HEK293 (cell line): ENCODE results near the gene GTF2I.
"Not testable (repeated sequence)": the region's sequence is repeated elsewhere in the genome, so short reads cannot be mapped to it uniquely, and the experiment has no call there.

Experiments
- CTCF ChIA-PET: fragments of 350-600 bp; formaldehyde crosslinking; extraction: SDS; loops from one replicate; lab custom pipeline; 2021; ENCODE audit warnings: antibody characterized with exemption; lab: Yijun Ruan, JAX
- POLR2A ChIA-PET: fragments of 300-600 bp; formaldehyde crosslinking; extraction: SDS; loops from one replicate; lab custom pipeline; 2020; ENCODE audit warnings: antibody characterized with exemption, inconsistent platforms; lab: Yijun Ruan, JAX
- H3K27ac ChIP-seq: fragments of 200-500 bp; sonication (Bioruptor generic); 2 replicates; pipeline ENCODE4 v1.5.1; 2014; ENCODE audit warnings: low read depth, low read length, control low read depth, inconsistent platforms; ENCODE audit errors: extremely low read depth
- H3K36me3 ChIP-seq, 2 experiments: fragments of 200-500 bp in 1 of 2; sonication (Bioruptor generic) in 1 of 2; 1 replicate in 1 of 2; 2 replicates in 1 of 2; pipeline ENCODE4 v1.5.1; 2014 to 2017; ENCODE audit warnings: inconsistent platforms in 2 of 2, low read length in 2 of 2; ENCODE audit not compliant: control insufficient read depth in 2 of 2, insufficient read depth in 1 of 2
- H3K4me1 ChIP-seq: fragments of 200-500 bp; sonication (Bioruptor generic); 2 replicates; pipeline ENCODE4 v1.5.1; 2014; ENCODE audit warnings: mild to moderate bottlenecking, low read length, inconsistent platforms; ENCODE audit not compliant: control insufficient read depth, insufficient read depth
- H3K4me3 ChIP-seq: 2 replicates; pipeline ENCODE4 v1.5.1; 2011; ENCODE audit warnings: low read depth, mild to moderate bottlenecking, control low read depth, low read length, moderate library complexity
- H3K9me3 ChIP-seq: fragments of 200-500 bp; sonication (Bioruptor generic); 2 replicates; pipeline ENCODE4 v1.5.1; 2014; ENCODE audit warnings: low read depth, low read length, inconsistent platforms; ENCODE audit not compliant: control insufficient read depth, insufficient read depth
- ELK4 ChIP-seq: IDR thresholded peaks from 2 replicates; pipeline ENCODE4 v1.6.1; 2011; ENCODE audit warnings: mild to moderate bottlenecking, low read depth, low read length, borderline replicate concordance
- GLI2 ChIP-seq: fragments of 450-650 bp; formaldehyde crosslinking; IDR thresholded peaks from 2 replicates; pipeline ENCODE4; 2017; ENCODE audit warnings: missing biosample characterization, missing genetic modification characterization, low read depth, borderline replicate concordance
- GLI4 ChIP-seq: fragments of 450-650 bp; formaldehyde crosslinking; IDR thresholded peaks from 2 replicates; pipeline ENCODE4 v1.5.1; 2016; ENCODE audit warnings: missing biosample characterization, missing genetic modification characterization
- KLF1 ChIP-seq: fragments of 450-650 bp; formaldehyde crosslinking; IDR thresholded peaks from 2 replicates; pipeline ENCODE4 v1.5.1; 2016; ENCODE audit warnings: missing biosample characterization, missing genetic modification characterization
- MZF1 ChIP-seq: fragments of 450-650 bp; formaldehyde crosslinking; IDR thresholded peaks from 2 replicates; pipeline ENCODE4 v1.5.1; 2017; ENCODE audit warnings: missing biosample characterization, missing genetic modification characterization, borderline replicate concordance
- RBAK ChIP-seq: fragments of 450-650 bp; formaldehyde crosslinking; IDR thresholded peaks from 2 replicates; pipeline ENCODE4 v1.5.1; 2016; ENCODE audit warnings: missing biosample characterization, missing genetic modification characterization
- SALL2 ChIP-seq: fragments of 450-650 bp; formaldehyde crosslinking; IDR thresholded peaks from 2 replicates; pipeline ENCODE4 v1.5.0; 2017; ENCODE audit warnings: missing biosample characterization, mild to moderate bottlenecking, missing genetic modification characterization, borderline replicate concordance
- YY2 ChIP-seq: fragments of 450-650 bp; formaldehyde crosslinking; IDR thresholded peaks from 2 replicates; pipeline ENCODE4 v1.5.1; 2016; ENCODE audit warnings: missing biosample characterization, missing genetic modification characterization
- ZBTB21 ChIP-seq: fragments of 450-650 bp; formaldehyde crosslinking; IDR thresholded peaks from 2 replicates; pipeline ENCODE4 v1.5.1; 2017; ENCODE audit warnings: missing biosample characterization, missing genetic modification characterization
- ZBTB44 ChIP-seq: fragments of 450-650 bp; IDR thresholded peaks from 2 replicates; pipeline ENCODE4 v1.5.1; 2018; ENCODE audit warnings: missing biosample characterization, mild to moderate bottlenecking, missing genetic modification characterization
- ZFP37 ChIP-seq: fragments of 450-650 bp; formaldehyde crosslinking; IDR thresholded peaks from 2 replicates; pipeline ENCODE4 v1.5.1; 2016; ENCODE audit warnings: missing biosample characterization, missing genetic modification characterization
- ZNF121 ChIP-seq: fragments of 450-650 bp; formaldehyde crosslinking; IDR thresholded peaks from 2 replicates; pipeline ENCODE4 v1.5.1; 2016; ENCODE audit warnings: missing biosample characterization, missing genetic modification characterization
- ZNF169 ChIP-seq: fragments of 450-650 bp; formaldehyde crosslinking; IDR thresholded peaks from 2 replicates; pipeline ENCODE4 v1.5.1; 2016; ENCODE audit warnings: missing biosample characterization, missing genetic modification characterization
- ZNF174 ChIP-seq: fragments of 450-650 bp; formaldehyde crosslinking; IDR thresholded peaks from 2 replicates; pipeline ENCODE4 v1.5.0; 2017; ENCODE audit warnings: missing biosample characterization, mild to moderate bottlenecking, missing genetic modification characterization
- ZNF248 ChIP-seq: fragments of 450-650 bp; formaldehyde crosslinking; IDR thresholded peaks from 2 replicates; pipeline ENCODE4 v1.5.1; 2017; ENCODE audit warnings: missing biosample characterization, missing genetic modification characterization
- ZNF341 ChIP-seq: fragments of 450-650 bp; formaldehyde crosslinking; IDR thresholded peaks from 2 replicates; pipeline ENCODE4; 2016; ENCODE audit warnings: low read depth, missing biosample characterization, missing genetic modification characterization
- ZNF391 ChIP-seq: fragments of 450-650 bp; formaldehyde crosslinking; IDR thresholded peaks from 2 replicates; pipeline ENCODE4 v1.5.1; 2016; ENCODE audit warnings: low read depth, missing biosample characterization, missing genetic modification characterization, borderline replicate concordance
- ZNF473 ChIP-seq: fragments of 450-650 bp; formaldehyde crosslinking; IDR thresholded peaks from 2 replicates; pipeline ENCODE4 v1.5.1; 2017; ENCODE audit warnings: missing biosample characterization, missing genetic modification characterization
- ZNF510 ChIP-seq: fragments of 450-650 bp; formaldehyde crosslinking; IDR thresholded peaks from 2 replicates; pipeline ENCODE4 v1.5.1; 2018; ENCODE audit warnings: mild to moderate bottlenecking, missing genetic modification characterization, missing biosample characterization; ENCODE audit not compliant: insufficient replicate concordance
- ZNF571 ChIP-seq: fragments of 450-650 bp; formaldehyde crosslinking; IDR thresholded peaks from 2 replicates; pipeline ENCODE4 v1.5.0; 2017; ENCODE audit warnings: missing biosample characterization, missing genetic modification characterization
- ZNF677 ChIP-seq: fragments of 450-650 bp; IDR thresholded peaks from 2 replicates; pipeline ENCODE4 v1.5.0; 2018; ENCODE audit warnings: missing biosample characterization, mild to moderate bottlenecking, missing genetic modification characterization, moderate library complexity
- ZNF830 ChIP-seq: fragments of 450-650 bp; IDR thresholded peaks from 2 replicates; pipeline ENCODE4 v1.5.0; 2018; ENCODE audit warnings: missing biosample characterization, missing genetic modification characterization, low read depth, mild to moderate bottlenecking, moderate library complexity
- ZSCAN30 ChIP-seq: fragments of 450-650 bp; IDR thresholded peaks from 2 replicates; pipeline ENCODE4 v1.5.1; 2018; ENCODE audit warnings: missing biosample characterization, mild to moderate bottlenecking, missing genetic modification characterization, moderate library complexity
- ZSCAN5A ChIP-seq: fragments of 450-650 bp; formaldehyde crosslinking; IDR thresholded peaks from 2 replicates; pipeline ENCODE4 v1.5.1; 2016; ENCODE audit warnings: missing biosample characterization, missing genetic modification characterization

The GTF2I gene

GRCh38 chr7:74667520-74667919 is 10.0 kb downstream of the GTF2I start:
- H3K4me3 ChIP-seq, H3K27ac ChIP-seq, H3K9me3 ChIP-seq, H3K4me1 ChIP-seq, POLR2A ChIA-PET: not testable (repeated sequence)
- CTCF ChIA-PET = interaction anchor here (0.6 to 1.0 kb wide), 3 partner anchors 41 to 260 kb away, joined by 4 to 5 read pairs (median 4); no protein-coding TSS in a partner anchor
- peaks cover 22 to 27% of the 10 kb centered on the region in 2 experiments; a peak in 2 of 3 replicates for H3K36me3 ChIP-seq
- peak; percentile 56 for TF ChIP-seq ZNF121

- CTCF ChIA-PET = no interaction called here
- Histone ChIP-seq H3K36me3 (peaks cover 10 to 14% of the 10 kb centered on the region in 2 experiments; a peak in 2 of 3 replicates), H3K27ac (no peak overlapping the region), H3K4me3 (no peak overlapping the region), H3K4me1 (no peaks in the 10 kb centered on the region), H3K9me3 (no peaks in the 10 kb centered on the region)
- TF ChIP-seq ZNF121 (peak; percentile 85), ZNF169 (no peak)
- POLR2A ChIA-PET = interaction anchor here (0.6 kb wide), 1 partner anchor 309 kb away, joined by 3 read pairs; no protein-coding TSS in a partner anchor
Measured at GRCh38 chr7:74671602-74672001, 14.1 kb downstream of the GTF2I start.

GRCh38 chr7:74672343-74672915 is 14.9 kb downstream of the GTF2I start:
- peaks cover 4 to 13% of the 10 kb centered on the region in 2 experiments; a peak in 2 of 3 replicates for H3K36me3 ChIP-seq
- H3K4me1 ChIP-seq = no peaks in the 10 kb centered on the region
- H3K9me3 ChIP-seq = no peaks in the 10 kb centered on the region
- POLR2A ChIA-PET = interaction anchor here (0.6 kb wide), 1 partner anchor 65 kb away, joined by 3 read pairs; no protein-coding TSS in a partner anchor
- peak overlapping the region; percentile 43; the same call in 1 of the 2 replicates for H3K27ac ChIP-seq
- CTCF ChIA-PET = no interaction called here
- TF ChIP-seq MZF1 (tag by site-specific recombination) = no peak
- TF ChIP-seq GLI4 (tag by site-specific recombination) = no peak
- no peak for TF ChIP-seq ZBTB44 (tag by site-specific recombination)
- no peak for TF ChIP-seq ZNF248 (tag by site-specific recombination)
- no peak for TF ChIP-seq ZNF391 (tag by site-specific recombination)
- TF ChIP-seq GLI2 (tag by site-specific recombination) = no peak
- TF ChIP-seq ZNF677 (tag by site-specific recombination) = no peak
- TF ChIP-seq ZNF830 (tag by site-specific recombination) = no peak
- no peak for TF ChIP-seq ZFP37
- TF ChIP-seq ZSCAN30 (tag by site-specific recombination) = no peak
- no peak for TF ChIP-seq ZBTB21 (tag by site-specific recombination)
- no peak overlapping the region for H3K4me3 ChIP-seq

GRCh38 chr7:74674166-74674565 is 16.6 kb downstream of the GTF2I start:
- POLR2A ChIA-PET = interaction anchor here (0.7 kb wide), 3 partner anchors 10 to 58 kb away, joined by 3 to 5 read pairs (median 5); no protein-coding TSS in a partner anchor
- TF ChIP-seq ZSCAN5A (tag by site-specific recombination) (no peak), ZNF510 (tag by site-specific recombination) (no peak), ZNF571 (no peak), ELK4 (no peak), MZF1 (tag by site-specific recombination) (no peak), ZNF341 (tag by site-specific recombination) (no peak), KLF1 (tag by site-specific recombination) (no peak), SALL2 (no peak), ZNF473 (tag by site-specific recombination) (no peak), ZNF174 (tag by site-specific recombination) (no peak), YY2 (tag by site-specific recombination) (no peak), RBAK (tag by site-specific recombination) (no peak)
- TF ChIP-seq, all 188 proteins: peak for 0
- H3K27ac ChIP-seq = no peak overlapping the region
- CTCF ChIA-PET = no interaction called here
- no peak overlapping the region for H3K4me3 ChIP-seq
- no peaks in the 10 kb centered on the region for H3K9me3 ChIP-seq
- no peaks in the 10 kb centered on the region for H3K4me1 ChIP-seq
- peaks cover 7 to 17% of the 10 kb centered on the region in 2 experiments; a peak in 2 of 3 replicates for H3K36me3 ChIP-seq
